Erythroblast (primary cell): Measurements from ENCODE around the gene SRD5A2.

Experiments used
- GATA1 ChIP-seq: IDR thresholded peaks from 2 replicates; pipeline ENCODE4 v1.6.1; 2011; ENCODE audit warnings: low read depth, mild to moderate bottlenecking, control low read depth, low read length, moderate library complexity
- POLR2A ChIP-seq: IDR thresholded peaks from 2 replicates; pipeline ENCODE4 v1.6.1; 2011; ENCODE audit warnings: mild to moderate bottlenecking, low read length

DNA sequence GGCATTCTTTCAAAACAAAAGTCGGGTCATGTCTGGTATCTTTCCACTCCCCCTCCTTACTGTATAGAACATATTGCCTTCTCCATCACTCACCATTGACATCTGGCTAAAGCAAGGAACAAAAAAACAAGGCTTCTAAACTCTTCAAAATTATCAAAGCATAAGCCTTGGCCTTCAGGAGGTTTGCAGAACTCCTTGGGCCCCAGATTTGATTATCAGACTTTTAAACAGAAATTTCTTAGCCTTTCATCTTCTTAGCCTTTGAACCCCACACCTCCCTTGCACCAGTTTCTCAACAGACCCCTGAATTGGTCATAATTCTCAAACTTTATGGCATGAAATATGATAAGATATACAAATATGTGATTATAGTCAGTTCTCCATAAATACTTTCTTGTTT lies 106.4 kb downstream of the SRD5A2 start:
- TF ChIP-seq POLR2A, result no peak
- TF ChIP-seq GATA1, result no peak
